ENCODE data around the gene FAM229B.

- no peak for TF ChIP-seq POLR2A (IDR thresholded peaks at IDR 0.05)
- TF ChIP-seq CTCF (IDR thresholded peaks at IDR 0.05), result no peak
These were observed 49.1 kb upstream of the FAM229B start for GRCh38 chr6:112038268-112038667.

Measured in right lobe of liver (tissue), 4 donors.